GM18507 (cell line): Measurements from ENCODE around the gene LCTL.
A peak's percentile ranks its signal among the peaks of the same experiment; 100 is the strongest.
"Not testable (repeated sequence)": the region's sequence is repeated elsewhere in the genome, so short reads cannot be mapped to it uniquely, and the experiment has no call there.

ENCODE experiments used
- DNase-seq: peaks from one replicate; pipeline ENCODE4 v3.0.0; 2011; ENCODE audit warnings: low read depth; ENCODE audit not compliant: insufficient read length; ENCODE audit errors: extremely low spot score
- FAIRE-seq: peaks from 2 replicates; lab custom pipeline; 2011; peaks lifted over from hg19 to GRCh38; lab: Jason Lieb, UNC

Gene LCTL

GRCh38 chr15:66505430-66505811 is 60.4 kb downstream of the LCTL start:
- FAIRE-seq (no peak), DNase-seq (no peak)

GRCh38 chr15:66504563-66505429 is 61.0 kb downstream of the LCTL start, which contains the start of the genes RPL4 and ZWILCH:
Gene RPL4, minus strand, starts transcription at chr15:66504855. Its CDS starts 65 bp downstream, at chr15:66504790.
Gene ZWILCH, plus strand, starts transcription at chr15:66505326. Its CDS starts 13 bp downstream, at chr15:66505339.
- FAIRE-seq (peak; percentile 91), DNase-seq (peak; percentile 60)

DNA sequence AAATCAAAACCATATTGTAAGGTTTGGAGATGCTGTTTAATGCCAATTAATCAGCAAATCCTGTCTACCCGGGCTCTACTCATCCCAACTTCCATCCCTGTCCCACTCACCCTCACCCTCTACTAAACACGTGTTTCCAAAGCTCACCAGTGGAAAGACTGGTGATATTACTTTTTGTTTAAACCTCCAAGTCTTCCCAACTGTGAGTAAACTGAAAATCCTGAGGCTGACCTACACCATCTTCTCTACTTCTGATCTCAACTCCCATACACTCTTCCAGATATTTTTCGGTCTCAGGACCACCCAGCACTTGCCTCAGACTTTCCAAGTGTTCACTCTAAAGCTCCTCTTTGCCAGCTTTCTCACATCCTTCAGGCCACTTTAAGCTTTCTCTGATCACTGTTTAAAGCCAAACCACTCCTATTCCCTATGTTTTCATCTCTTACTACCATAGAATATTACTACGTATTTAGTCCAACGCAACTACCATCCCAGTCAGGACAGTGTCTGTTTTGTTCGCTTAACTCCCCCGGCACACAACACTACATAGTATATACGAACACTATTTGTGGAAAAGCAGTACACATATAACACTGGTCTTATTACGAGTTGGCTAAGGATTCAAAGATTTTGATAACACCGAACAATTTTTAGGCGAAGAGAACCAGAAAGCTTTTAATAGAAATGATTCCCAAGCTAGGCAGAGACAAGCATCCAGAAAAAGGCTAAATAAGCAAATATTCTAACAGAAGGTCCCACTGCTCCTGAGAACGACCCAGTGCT is 61.8 kb downstream of the LCTL start:
- no peak for FAIRE-seq
- DNase-seq: no peak

GRCh38 chr15:66503041-66503648 is 62.7 kb downstream of the LCTL start:
- FAIRE-seq, DNase-seq: not testable (repeated sequence)

DNA sequence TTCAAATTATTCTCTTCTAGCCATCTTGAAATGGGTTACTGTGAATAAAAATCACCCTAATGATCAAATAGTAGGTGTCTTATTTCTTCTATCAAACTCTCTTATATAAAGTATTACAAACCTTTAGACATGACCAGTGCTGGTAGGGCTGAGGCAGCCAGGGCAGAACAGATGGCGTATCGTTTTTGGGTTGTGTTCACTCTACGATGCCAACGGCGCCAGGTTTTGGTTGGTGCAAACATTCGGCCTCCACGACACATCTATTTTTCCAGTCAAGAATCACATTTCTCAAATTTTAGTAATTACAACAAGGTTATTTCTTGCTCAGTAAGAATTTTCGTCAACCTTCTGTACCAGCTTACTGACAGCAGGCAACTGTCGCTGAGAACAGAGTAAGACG is 63.3 kb downstream of the LCTL start:
- DNase-seq (no peak), FAIRE-seq (no peak)

DNA sequence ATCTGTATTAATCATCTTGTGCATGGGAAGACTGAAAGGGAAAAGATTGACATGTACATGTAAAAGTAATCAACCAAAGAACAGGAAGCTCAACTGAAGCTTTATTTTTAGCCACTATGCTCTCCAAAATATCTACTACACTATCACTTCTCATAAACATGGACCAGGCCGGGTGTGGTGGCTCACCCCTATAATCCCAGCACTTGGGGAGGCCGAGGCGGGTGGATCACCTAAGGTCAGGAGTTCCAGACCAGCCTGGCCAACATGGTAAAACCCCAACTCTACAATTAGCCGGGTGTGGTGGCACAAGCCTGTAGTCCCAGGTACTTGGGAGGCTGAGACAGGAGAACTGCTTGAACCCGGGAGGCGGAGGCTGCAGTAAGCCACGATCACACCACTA is 65.5 kb downstream of the LCTL start:
- DNase-seq, FAIRE-seq: not testable (repeated sequence)

DNA sequence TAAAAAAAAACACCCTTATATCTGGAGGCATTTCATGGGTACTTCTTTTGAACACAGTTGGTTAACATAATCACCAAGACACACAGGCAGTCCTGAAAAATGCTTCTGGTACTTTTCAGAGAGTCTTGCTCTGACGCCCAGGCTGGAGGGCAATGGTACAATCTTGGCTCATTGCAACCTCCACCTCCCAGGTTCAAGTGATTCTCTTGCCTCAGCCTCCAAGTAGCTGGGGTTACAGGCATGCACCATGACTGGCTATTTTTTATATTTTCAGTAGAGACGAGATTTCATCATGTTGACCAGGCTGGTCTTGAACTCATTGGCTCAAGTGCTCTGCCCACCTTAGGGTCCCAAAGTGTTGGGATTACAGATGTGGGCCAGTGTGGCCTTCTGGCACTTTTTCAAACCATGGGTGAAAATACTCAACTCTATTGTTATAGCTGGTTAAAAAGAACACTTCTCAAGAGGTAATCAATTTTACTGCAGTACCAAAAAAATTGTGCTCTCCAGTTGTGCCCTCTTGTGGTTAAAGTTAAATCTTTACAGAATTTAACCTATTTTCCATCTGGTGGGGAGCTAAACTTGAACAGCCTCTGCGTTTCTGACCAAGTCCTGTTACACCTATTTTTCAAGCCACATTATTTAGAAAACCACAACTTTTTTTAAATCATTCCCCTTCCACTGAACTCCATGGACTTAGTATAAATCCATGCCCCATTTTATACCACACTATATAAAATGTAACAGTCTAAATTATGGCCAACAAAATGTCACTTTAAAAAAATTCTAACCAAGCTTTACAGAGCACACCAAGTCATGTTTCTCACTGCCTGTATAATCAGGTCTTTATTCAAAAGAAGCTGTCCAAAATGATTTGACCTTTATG is 67.1 kb downstream of the LCTL start:
- no peak for FAIRE-seq
- DNase-seq: no peak
